Ishikawa (cell line): ENCODE results near the gene STAG1.

Experiments
- CEBPB ChIP-seq: IDR thresholded peaks from 2 replicates; pipeline ENCODE4 v1.6.1; 2012
- CREB1 ChIP-seq: IDR thresholded peaks from 2 replicates; pipeline ENCODE4 v1.6.1; 2012; ENCODE audit warnings: low read depth
- EP300 ChIP-seq: IDR thresholded peaks from 2 replicates; pipeline ENCODE4 v1.6.1; 2012; ENCODE audit warnings: borderline replicate concordance
- FOXM1 ChIP-seq: IDR thresholded peaks from 2 replicates; pipeline ENCODE4 v1.6.1; 2012; ENCODE audit warnings: low read depth, borderline replicate concordance
- NFIC ChIP-seq: IDR thresholded peaks from 2 replicates; pipeline ENCODE4 v1.6.1; 2012
- RAD21 ChIP-seq: IDR thresholded peaks from 2 replicates; pipeline ENCODE4 v1.6.1; 2012; ENCODE audit warnings: low read depth
- REST ChIP-seq: IDR thresholded peaks from 2 replicates; pipeline ENCODE4 v1.6.1; 2012; ENCODE audit warnings: low read depth, mild to moderate bottlenecking
- TCF12 ChIP-seq: IDR thresholded peaks from 2 replicates; pipeline ENCODE4 v1.6.1; 2012; ENCODE audit warnings: low read depth
- YY1 ChIP-seq: IDR thresholded peaks from 2 replicates; pipeline ENCODE4 v1.6.1; 2012; ENCODE audit warnings: low read depth

- TF ChIP-seq RAD21 (no peak), YY1 (no peak), TCF12 (no peak), FOXM1 (no peak), CEBPB (no peak), CREB1 (no peak), EP300 (no peak), NFIC (no peak), REST (no peak)
These were observed 319.5 kb downstream of the STAG1 start for GRCh38 chr3:136432685-136433084.
